HL-60 (cell line): ENCODE results near the gene WDR90.

Experiments
- DNase-seq, 2 experiments: peaks; one replicate each; pipeline ENCODE4 v3.0.0-alpha.2; 2010 to 2020; ENCODE audit warnings: low read depth in 1 of 2, low spot score in 1 of 2
- H3K27ac ChIP-seq: fragments of 250-450 bp; sonication (Bioruptor Pico); replicated peaks from 2 replicates; pipeline ENCODE4 v1.5.1; 2020; ENCODE audit warnings: mild to moderate bottlenecking, moderate library complexity
- H3K27me3 ChIP-seq: fragments of 250-450 bp; sonication (Bioruptor Pico); 2 replicates; pipeline ENCODE4 v1.5.1; 2021; ENCODE audit warnings: mild to moderate bottlenecking, moderate library complexity; ENCODE audit not compliant: insufficient read depth, poor library complexity, severe bottlenecking
- H3K4me3 ChIP-seq: replicated peaks from 2 replicates; pipeline ENCODE4 v1.5.1; 2011; ENCODE audit warnings: mild to moderate bottlenecking, control low read depth, low read length; ENCODE audit not compliant: insufficient read depth
- CTCF ChIP-seq: IDR thresholded peaks from one replicate; pipeline ENCODE4 v1.5.1; 2011; ENCODE audit warnings: low read length, control low read depth, inconsistent platforms; ENCODE audit not compliant: insufficient read depth
- GABPA ChIP-seq: IDR thresholded peaks from 2 replicates; pipeline ENCODE4 v1.6.1; 2012; ENCODE audit warnings: low read depth
- POLR2AphosphoS5 ChIP-seq: IDR thresholded peaks from 2 replicates; pipeline ENCODE4 v1.6.1; 2012; ENCODE audit warnings: low read depth
- REST ChIP-seq: IDR thresholded peaks from 2 replicates; pipeline ENCODE4 v1.6.1; 2012; ENCODE audit warnings: low read depth; ENCODE audit not compliant: insufficient replicate concordance
- SPI1 ChIP-seq: IDR thresholded peaks from 2 replicates; pipeline ENCODE4 v1.6.1; 2012; ENCODE audit warnings: low read depth, mild to moderate bottlenecking, borderline replicate concordance

WDR90 gene

GRCh38 chr16:606656-607307, 42.4 kb upstream of the WDR90 start:
- TF ChIP-seq POLR2AphosphoS5 (no peak), GABPA (no peak), REST (no peak), SPI1 (no peak), CTCF (no peak)
- H3K27me3 ChIP-seq: no peaks in the 10 kb centered on the region

GRCh38 chr16:608019-608418, 41.1 kb upstream of the WDR90 start:
- TF ChIP-seq CTCF (no peak), GABPA (no peak), SPI1 (no peak), REST (no peak), POLR2AphosphoS5 (no peak)
- Histone ChIP-seq H3K27ac (no peak overlapping the region), H3K4me3 (no peak overlapping the region), H3K27me3 (no peaks in the 10 kb centered on the region)
- DNase-seq: no peak

More at GRCh38 chr16:606656-607307, 42.4 kb upstream of the WDR90 start:
- no peak for DNase-seq
- Histone ChIP-seq H3K27ac (no peak overlapping the region), H3K4me3 (no peak overlapping the region)

GRCh38 chr16:609316-609715, 39.8 kb upstream of the WDR90 start:
- Histone ChIP-seq H3K27ac (no peak overlapping the region), H3K4me3 (no peak overlapping the region), H3K27me3 (no peaks in the 10 kb centered on the region)
- TF ChIP-seq CTCF (no peak), SPI1 (no peak)
- no peak for DNase-seq

GRCh38 chr16:609984-610383, 39.2 kb upstream of the WDR90 start:
- no peak overlapping the region for H3K27ac ChIP-seq

More at GRCh38 chr16:609984-610383, 39.2 kb upstream of the WDR90 start:
- H3K27me3 ChIP-seq: no peaks in the 10 kb centered on the region
- no peak overlapping the region for H3K4me3 ChIP-seq
- DNase-seq: no peak
- no peak for TF ChIP-seq SPI1
- TF ChIP-seq REST: no peak
- no peak for TF ChIP-seq POLR2AphosphoS5
- no peak for TF ChIP-seq CTCF
- TF ChIP-seq GABPA: no peak
